GM23338 (cell line): ENCODE data around the gene GJC1. TPM values are rescaled to one million over a fixed set of nuclear protein-coding genes. Genes with fewer than 3 reads are reported as not detected.

Source experiments
- ATAC-seq: fragments of 200-7000 bp; cut with Tn5 transposase; 3 replicates; pipeline ENCODE4 v1.9.1; 2020
- DNase-seq: peaks from one replicate; pipeline ENCODE4 v3.0.0-alpha.2; 2015; ENCODE audit warnings: low spot score
- H2AFZ ChIP-seq: fragments of 200-600 bp; sonication (generic); 2 replicates; pipeline ENCODE4 v1.8.0; 2016; ENCODE audit warnings: antibody characterized with exemption, mild to moderate bottlenecking, moderate library complexity
- H3F3A ChIP-seq: fragments of 200-600 bp; sonication (generic); replicated peaks from 2 replicates; pipeline ENCODE4 v1.8.0; 2017; ENCODE audit warnings: antibody characterized with exemption, mixed run types, low read depth
- H3K27ac ChIP-seq: fragments of 200-600 bp; sonication (generic); 2 replicates; pipeline ENCODE4 v1.6.1; 2016; ENCODE audit warnings: low read depth
- H3K27me3 ChIP-seq: fragments of 200-600 bp; sonication (generic); 2 replicates; pipeline ENCODE4 v1.8.0; 2016; ENCODE audit warnings: mild to moderate bottlenecking, mixed run types, moderate library complexity; ENCODE audit not compliant: insufficient read depth
- H3K36me3 ChIP-seq: fragments of 200-600 bp; sonication (generic); 2 replicates; pipeline ENCODE4 v1.8.0; 2016; ENCODE audit warnings: mild to moderate bottlenecking; ENCODE audit not compliant: insufficient read depth
- H3K4me1 ChIP-seq: fragments of 200-600 bp; sonication (generic); 2 replicates; pipeline ENCODE4 v1.8.0; 2016; ENCODE audit warnings: mild to moderate bottlenecking, moderate library complexity; ENCODE audit not compliant: insufficient read depth
- H3K4me2 ChIP-seq: fragments of 200-600 bp; sonication (generic); 2 replicates; pipeline ENCODE4 v1.7.1; 2017; ENCODE audit warnings: mixed run types
- H3K4me3 ChIP-seq: fragments of 200-600 bp; sonication (generic); 2 replicates; pipeline ENCODE4 v1.6.1; 2016; ENCODE audit warnings: mixed run types
- H3K79me2 ChIP-seq: fragments of 200-600 bp; sonication (generic); replicated peaks from 2 replicates; pipeline ENCODE4 v1.8.0; 2017; ENCODE audit warnings: mild to moderate bottlenecking; ENCODE audit not compliant: insufficient read depth
- H3K9me2 ChIP-seq: fragments of 200-600 bp; sonication (generic); 2 replicates; pipeline ENCODE4 v1.8.0; 2017; ENCODE audit not compliant: insufficient read depth
- H4K20me1 ChIP-seq: fragments of 200-600 bp; sonication (generic); replicated peaks from 2 replicates; pipeline ENCODE4 v1.8.0; 2017; ENCODE audit warnings: mild to moderate bottlenecking; ENCODE audit not compliant: insufficient read depth
- H3K27ac Mint-ChIP-seq: 2 replicates; pipeline ENCODE4 v1.8.0; 2020; ENCODE audit warnings: inconsistent platforms, mild to moderate bottlenecking, moderate library complexity, mixed read lengths
- H3K27me3 Mint-ChIP-seq: 3 replicates; pipeline ENCODE4 v1.8.0; 2022; ENCODE audit warnings: low read depth, mild to moderate bottlenecking, moderate library complexity, mixed read lengths, inconsistent platforms; ENCODE audit not compliant: insufficient read depth, poor library complexity
- H3K36me3 Mint-ChIP-seq: 3 replicates; pipeline ENCODE4 v1.8.0; 2021; ENCODE audit warnings: low read depth, mild to moderate bottlenecking, inconsistent platforms, moderate library complexity, mixed read lengths
- H3K4me1 Mint-ChIP-seq: 3 replicates; pipeline ENCODE4 v1.8.0; 2020; ENCODE audit warnings: mild to moderate bottlenecking, inconsistent platforms, mixed read lengths
- H3K4me3 Mint-ChIP-seq: 3 replicates; pipeline ENCODE4 v1.8.0; 2021; ENCODE audit warnings: moderate library complexity, mild to moderate bottlenecking, inconsistent platforms, mixed read lengths
- H3K9me3 Mint-ChIP-seq: 3 replicates; pipeline ENCODE4 v1.8.0; 2020; ENCODE audit warnings: moderate library complexity, mild to moderate bottlenecking, inconsistent platforms, mixed read lengths
- NANOG ChIP-seq: IDR thresholded peaks from 2 replicates; pipeline ENCODE4 v1.6.1; 2016; ENCODE audit warnings: antibody characterized with exemption, borderline replicate concordance
- POLR2AphosphoS5 ChIP-seq: IDR thresholded peaks from 2 replicates; pipeline ENCODE4 v1.6.1; 2016; ENCODE audit warnings: antibody characterized with exemption, low read depth
- polyA plus RNA-seq: library from polyadenylated mRNA; unstranded; fragments of >200 nt; fragmentation: Nextera tagmentation; extraction: Ambion mirVana; gene quantifications from 2 replicates; pipeline ENCODE4 v1.2.1, GENCODE V29; 2016
- total RNA-seq: library from RNA; depleted of rRNA; stranded (reverse); fragments of >200 nt; shearing (Covaris generic); gene quantifications from 2 replicates; pipeline ENCODE4 v1.2.3, GENCODE V29; 2014
- TF ChIP-seq, protein P1 (sequence below): fragments of 250-450 bp; sonication (Bioruptor Pico); IDR thresholded peaks from 2 replicates; pipeline ENCODE4 v1.5.0; 2020; ENCODE audit warnings: mild to moderate bottlenecking, moderate library complexity

The GJC1 gene
- total and polyA plus RNA-seq, 2 experiments from 2014 or later: 34.7 to 99.2 TPM

DNA sequence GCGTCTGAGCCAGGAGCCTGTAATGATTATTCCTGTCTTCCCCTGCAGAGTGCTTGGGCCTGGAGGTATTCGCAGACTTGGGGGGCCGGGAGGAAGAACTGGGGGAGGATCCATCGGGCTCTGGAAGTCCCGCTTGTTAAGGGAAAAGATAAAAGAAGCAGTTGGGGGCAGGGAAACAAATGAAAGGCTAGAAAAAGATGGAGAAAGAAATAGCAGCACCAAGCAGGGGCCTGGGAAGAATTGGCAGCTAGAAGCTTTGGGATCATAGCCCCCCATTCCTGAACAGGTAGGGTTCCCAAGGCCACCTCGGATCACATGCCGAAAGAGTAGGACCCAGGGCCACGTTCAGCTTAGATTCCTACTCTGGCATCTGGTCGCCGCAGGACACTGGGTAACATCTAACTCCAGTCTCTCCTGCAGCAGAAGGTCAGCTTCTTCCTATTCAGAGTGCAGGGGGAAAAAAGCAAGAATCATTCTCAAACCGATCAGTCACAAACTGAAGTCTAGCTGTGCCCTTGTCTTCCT lies 47.7 kb downstream of the GJC1 start:
- TF ChIP-seq, protein P1, sequence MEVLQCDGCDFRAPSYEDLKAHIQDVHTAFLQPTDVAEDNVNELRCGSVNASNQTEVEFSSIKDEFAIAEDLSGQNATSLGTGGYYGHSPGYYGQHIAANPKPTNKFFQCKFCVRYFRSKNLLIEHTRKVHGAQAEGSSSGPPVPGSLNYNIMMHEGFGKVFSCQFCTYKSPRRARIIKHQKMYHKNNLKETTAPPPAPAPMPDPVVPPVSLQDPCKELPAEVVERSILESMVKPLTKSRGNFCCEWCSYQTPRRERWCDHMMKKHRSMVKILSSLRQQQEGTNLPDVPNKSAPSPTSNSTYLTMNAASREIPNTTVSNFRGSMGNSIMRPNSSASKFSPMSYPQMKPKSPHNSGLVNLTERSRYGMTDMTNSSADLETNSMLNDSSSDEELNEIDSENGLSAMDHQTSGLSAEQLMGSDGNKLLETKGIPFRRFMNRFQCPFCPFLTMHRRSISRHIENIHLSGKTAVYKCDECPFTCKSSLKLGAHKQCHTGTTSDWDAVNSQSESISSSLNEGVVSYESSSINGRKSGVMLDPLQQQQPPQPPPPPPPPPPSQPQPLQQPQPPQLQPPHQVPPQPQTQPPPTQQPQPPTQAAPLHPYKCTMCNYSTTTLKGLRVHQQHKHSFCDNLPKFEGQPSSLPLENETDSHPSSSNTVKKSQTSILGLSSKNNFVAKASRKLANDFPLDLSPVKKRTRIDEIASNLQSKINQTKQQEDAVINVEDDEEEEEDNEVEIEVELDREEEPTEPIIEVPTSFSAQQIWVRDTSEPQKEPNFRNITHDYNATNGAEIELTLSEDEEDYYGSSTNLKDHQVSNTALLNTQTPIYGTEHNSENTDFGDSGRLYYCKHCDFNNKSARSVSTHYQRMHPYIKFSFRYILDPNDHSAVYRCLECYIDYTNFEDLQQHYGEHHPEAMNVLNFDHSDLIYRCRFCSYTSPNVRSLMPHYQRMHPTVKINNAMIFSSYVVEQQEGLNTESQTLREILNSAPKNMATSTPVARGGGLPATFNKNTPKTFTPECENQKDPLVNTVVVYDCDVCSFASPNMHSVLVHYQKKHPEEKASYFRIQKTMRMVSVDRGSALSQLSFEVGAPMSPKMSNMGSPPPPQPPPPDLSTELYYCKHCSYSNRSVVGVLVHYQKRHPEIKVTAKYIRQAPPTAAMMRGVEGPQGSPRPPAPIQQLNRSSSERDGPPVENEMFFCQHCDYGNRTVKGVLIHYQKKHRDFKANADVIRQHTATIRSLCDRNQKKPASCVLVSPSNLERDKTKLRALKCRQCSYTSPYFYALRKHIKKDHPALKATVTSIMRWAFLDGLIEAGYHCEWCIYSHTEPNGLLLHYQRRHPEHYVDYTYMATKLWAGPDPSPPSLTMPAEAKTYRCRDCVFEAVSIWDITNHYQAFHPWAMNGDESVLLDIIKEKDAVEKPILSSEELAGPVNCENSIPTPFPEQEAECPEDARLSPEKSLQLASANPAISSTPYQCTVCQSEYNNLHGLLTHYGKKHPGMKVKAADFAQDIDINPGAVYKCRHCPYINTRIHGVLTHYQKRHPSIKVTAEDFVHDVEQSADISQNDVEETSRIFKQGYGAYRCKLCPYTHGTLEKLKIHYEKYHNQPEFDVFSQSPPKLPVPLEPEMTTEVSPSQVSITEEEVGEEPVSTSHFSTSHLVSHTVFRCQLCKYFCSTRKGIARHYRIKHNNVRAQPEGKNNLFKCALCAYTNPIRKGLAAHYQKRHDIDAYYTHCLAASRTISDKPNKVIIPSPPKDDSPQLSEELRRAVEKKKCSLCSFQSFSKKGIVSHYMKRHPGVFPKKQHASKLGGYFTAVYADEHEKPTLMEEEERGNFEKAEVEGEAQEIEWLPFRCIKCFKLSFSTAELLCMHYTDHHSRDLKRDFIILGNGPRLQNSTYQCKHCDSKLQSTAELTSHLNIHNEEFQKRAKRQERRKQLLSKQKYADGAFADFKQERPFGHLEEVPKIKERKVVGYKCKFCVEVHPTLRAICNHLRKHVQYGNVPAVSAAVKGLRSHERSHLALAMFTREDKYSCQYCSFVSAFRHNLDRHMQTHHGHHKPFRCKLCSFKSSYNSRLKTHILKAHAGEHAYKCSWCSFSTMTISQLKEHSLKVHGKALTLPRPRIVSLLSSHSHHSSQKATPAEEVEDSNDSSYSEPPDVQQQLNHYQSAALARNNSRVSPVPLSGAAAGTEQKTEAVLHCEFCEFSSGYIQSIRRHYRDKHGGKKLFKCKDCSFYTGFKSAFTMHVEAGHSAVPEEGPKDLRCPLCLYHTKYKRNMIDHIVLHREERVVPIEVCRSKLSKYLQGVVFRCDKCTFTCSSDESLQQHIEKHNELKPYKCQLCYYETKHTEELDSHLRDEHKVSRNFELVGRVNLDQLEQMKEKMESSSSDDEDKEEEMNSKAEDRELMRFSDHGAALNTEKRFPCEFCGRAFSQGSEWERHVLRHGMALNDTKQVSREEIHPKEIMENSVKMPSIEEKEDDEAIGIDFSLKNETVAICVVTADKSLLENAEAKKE (CRISPR knock-in tag): no peak
- peak overlapping the region; percentile 63 for H3K4me2 ChIP-seq
- Mint-ChIP-seq H3K27me3 (peaks cover 19% of the 10 kb centered on the region), H3K27ac (peak overlapping the region; percentile 37; the same call in 1 of the 2 replicates), H3K9me3 (no peaks in the 10 kb centered on the region), H3K4me1 (peaks cover 34% of the 10 kb centered on the region), H3K4me3 (0 out of 3 replicates have a peak overlapping the region, but pooled peaks have one; percentile 38), H3K36me3 (no peaks in the 10 kb centered on the region)
- H3K79me2 ChIP-seq: no peaks in the 10 kb centered on the region
- no peak overlapping the region; the same call in 1 of the 2 replicates for H3K4me3 ChIP-seq
- peaks cover 25% of the 10 kb centered on the region for H3K4me1 ChIP-seq
- no peak for DNase-seq
- H4K20me1 ChIP-seq: no peaks in the 10 kb centered on the region
- H3K27me3 ChIP-seq: no peaks in the 10 kb centered on the region
- H3K9me2 ChIP-seq: no peaks in the 10 kb centered on the region
- H3K36me3 ChIP-seq: no peaks in the 10 kb centered on the region
- H2AFZ ChIP-seq: peak overlapping the region; percentile 96
- no peak for ATAC-seq
- H3F3A ChIP-seq: 0 out of 2 replicates have a peak, but pooled peaks cover 4% of the 10 kb centered on the region
- H3K27ac ChIP-seq: peak overlapping the region; percentile 24; the same call in 1 of the 2 replicates

DNA sequence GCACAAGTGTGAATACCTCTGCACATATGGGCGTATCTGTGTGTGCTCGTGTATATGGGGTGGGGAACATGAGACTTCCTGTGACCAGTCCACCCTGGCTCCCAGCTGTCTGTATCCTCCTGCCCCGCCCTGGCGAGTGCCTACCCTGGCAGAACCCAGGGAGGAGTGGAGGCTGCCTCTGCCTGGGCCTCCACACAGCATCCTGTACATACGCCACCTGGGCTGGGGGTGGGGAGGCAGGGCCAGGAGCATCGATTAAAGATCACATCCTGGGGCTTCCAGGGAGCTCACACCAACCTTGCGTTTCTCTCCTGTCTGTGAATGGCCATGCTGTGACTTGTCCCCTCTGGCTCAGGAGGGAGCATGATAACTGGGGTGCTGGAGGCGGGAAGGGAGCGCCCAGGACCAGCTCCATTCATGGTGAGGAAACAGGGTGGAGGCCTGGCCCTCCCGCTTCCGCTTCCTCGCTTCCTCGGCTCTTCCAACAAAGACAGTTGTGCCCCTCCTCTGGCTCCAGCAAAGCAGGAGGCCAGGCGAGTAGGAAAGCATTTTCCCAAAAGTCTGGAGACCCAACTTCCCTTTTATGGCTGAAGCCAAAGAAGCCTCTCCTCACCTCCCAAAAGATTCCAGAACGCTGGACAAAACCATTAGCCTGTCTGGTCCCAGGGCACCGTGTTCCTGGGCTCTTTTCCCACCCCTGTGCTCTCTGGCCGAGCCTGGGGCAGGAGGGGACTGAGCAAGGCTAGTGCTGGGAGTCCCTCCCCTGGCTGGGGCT lies 48.3 kb downstream of the GJC1 start:
- TF ChIP-seq POLR2AphosphoS5: no peak
- no peak for TF ChIP-seq NANOG
- peak; percentile 59 for ATAC-seq
- Histone ChIP-seq H3K36me3 (no peaks in the 10 kb centered on the region), H3K79me2 (no peaks in the 10 kb centered on the region), H3K27me3 (peaks cover 4% of the 10 kb centered on the region), H3K4me2 (peak overlapping the region; percentile 63), H3K27ac (peak overlapping the region; percentile 24; the same call in 1 of the 2 replicates), H3K4me1 (peaks cover 25% of the 10 kb centered on the region), H3K9me2 (no peaks in the 10 kb centered on the region), H4K20me1 (no peaks in the 10 kb centered on the region), H3F3A (0 out of 2 replicates have a peak, but pooled peaks cover 4% of the 10 kb centered on the region), H3K4me3 (no peak overlapping the region; the same call in 1 of the 2 replicates), H2AFZ (peak overlapping the region; percentile 96)
- Mint-ChIP-seq H3K9me3 (no peaks in the 10 kb centered on the region), H3K4me1 (peaks cover 29% of the 10 kb centered on the region), H3K27ac (peak overlapping the region; percentile 37; the same call in 1 of the 2 replicates), H3K27me3 (peaks cover 25% of the 10 kb centered on the region), H3K4me3 (peak overlapping the region; percentile 38; the same call in 1 of the 3 replicates), H3K36me3 (no peaks in the 10 kb centered on the region)
- peak; percentile 54 for DNase-seq
